ENCODE results near the gene GABBR1. TPM values are rescaled to one million over a fixed set of nuclear protein-coding genes. Genes with fewer than 3 reads are reported as not detected.

Gene GABBR1
- polyA plus RNA-seq, 1 of the 3 experiments (the other 2 are of a cell fraction) = 26.8 TPM

DNA sequence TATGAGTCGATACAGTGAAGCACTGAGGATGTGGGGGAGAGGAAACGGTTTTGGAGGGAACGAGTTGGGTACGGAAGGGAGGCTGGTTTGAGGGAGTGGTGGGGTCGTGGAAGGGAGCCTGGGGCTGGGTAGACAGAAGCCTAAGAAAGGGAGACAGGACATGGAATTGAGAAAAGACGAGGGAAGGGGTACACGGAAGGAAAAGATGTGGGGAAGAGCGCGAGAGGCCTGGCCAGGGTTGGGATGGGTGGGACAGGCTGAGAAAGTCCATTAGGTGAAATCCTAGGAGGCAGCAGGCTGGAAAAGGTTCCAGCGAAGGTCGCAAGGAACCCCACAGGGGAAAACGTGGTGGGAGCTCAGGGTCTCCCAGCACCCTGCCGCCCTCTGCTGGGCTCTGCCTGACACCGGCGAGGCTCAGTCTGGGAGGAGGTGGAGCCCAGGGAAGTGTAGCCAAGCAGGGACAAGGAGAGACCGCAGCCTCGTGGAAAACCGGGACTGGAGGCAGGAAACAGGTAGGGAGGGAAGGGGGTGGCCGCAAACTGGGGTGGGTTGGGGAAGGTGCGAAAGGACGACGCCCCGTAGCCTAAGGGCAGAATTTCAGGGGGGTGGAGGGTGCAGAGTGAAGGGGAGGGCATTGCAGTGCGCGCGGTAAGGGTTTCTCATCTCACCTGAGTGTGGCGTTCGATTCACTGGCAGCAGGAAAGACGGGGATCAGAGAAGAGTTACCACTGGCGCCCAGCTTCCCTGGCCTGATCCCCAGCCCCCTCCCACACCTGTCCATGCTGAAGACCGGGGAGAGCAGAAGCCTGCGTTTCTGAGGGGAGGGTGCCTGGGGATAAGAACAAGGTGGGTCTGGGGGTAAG, 4.3 kb downstream of the GABBR1 start (continued):
- TF ChIP-seq SIN3A (IDR thresholded peaks at IDR 0.05; ENCODE audit: borderline replicate concordance, low read depth, low read length) (0 out of 2 replicates have a peak, but pooled peaks have one; percentile 61), TAF1 (IDR thresholded peaks at IDR 0.05; ENCODE audit: borderline replicate concordance, low read depth, low read length) (0 out of 2 replicates have a peak, but pooled peaks have one; percentile 32)

DNA sequence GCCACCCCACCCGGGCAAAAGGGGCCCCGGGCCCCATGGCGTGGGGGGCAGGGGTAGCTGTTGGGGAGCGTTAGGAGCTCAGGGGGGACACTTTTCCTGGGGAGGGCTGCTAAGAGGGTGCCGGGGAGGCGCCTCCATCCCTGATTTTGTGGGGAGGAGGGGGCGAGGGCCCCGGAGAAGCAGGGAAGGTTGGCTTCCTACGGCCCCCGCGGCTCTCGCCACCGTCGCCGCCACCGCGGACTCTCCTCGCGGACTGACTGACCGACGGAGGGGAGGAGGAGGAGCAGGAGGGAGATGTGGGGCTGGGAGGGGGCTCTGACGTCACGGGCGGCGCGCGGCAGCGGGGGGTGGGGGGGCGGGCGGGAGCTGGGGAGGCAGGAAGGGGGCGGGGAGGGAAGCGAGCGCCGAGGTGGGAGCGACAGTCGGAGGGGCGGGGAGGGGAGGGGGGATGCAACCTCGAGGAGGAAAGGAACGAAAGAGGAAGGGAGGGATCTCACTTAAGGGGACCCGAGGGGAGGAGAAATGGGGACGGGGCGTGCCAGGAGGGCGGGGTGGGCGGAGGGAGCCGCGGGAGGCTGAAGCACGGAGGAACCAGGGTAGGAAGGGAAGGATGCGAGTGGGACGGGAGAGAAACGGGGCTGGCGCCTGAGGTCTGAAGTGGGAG, 5.1 kb downstream of the GABBR1 start:
- Histone ChIP-seq H3K36me3 (replicated peaks in 1 of 2; ENCODE audit: control insufficient read depth in 1 of 2, insufficient read depth in 2 of 2, low read length in 1 of 2) (peaks cover 0 to 12% of the 10 kb centered on the region in 2 experiments), H4K20me1 (ENCODE audit: insufficient read depth) (no peaks in the 10 kb centered on the region), H3K4me2 (peak overlapping the region; percentile 99), H3K4me3 (ENCODE audit: low read depth in 2 of 2, low read length in 1 of 2) (peak overlapping the region; percentile 54 to 74), H3K27me3 (ENCODE audit: insufficient read depth) (no peaks in the 10 kb centered on the region), H2AFZ (ENCODE audit: low read depth) (peak overlapping the region; percentile 82), H3K27ac (ENCODE audit: low read depth in 2 of 2, low read length in 1 of 2) (peak overlapping the region; percentile 50 to 74; a peak in 3 of 4 replicates), H3F3A (replicated peaks; ENCODE audit: insufficient read depth) (no peaks in the 10 kb centered on the region), H3K9me2 (no peaks in the 10 kb centered on the region), H3K9ac (peak overlapping the region; percentile 66), H3K9me3 (no peaks in the 10 kb centered on the region), H3K4me1 (ENCODE audit: control insufficient read depth in 1 of 2, insufficient read depth in 2 of 2, low read depth in 1 of 2, low read length in 1 of 2) (peaks cover 16 to 20% of the 10 kb centered on the region in 2 experiments; a peak in 2 of 4 replicates), H3K79me2 (ENCODE audit: insufficient read depth) (peaks cover 14% of the 10 kb centered on the region; the same call in 1 of the 2 replicates)
- ChIA-PET POLR2A (interaction anchor here (1.1 kb wide), 1 partner anchor 16 kb away, joined by 5 read pairs; no protein-coding TSS in a partner anchor), CTCF (interaction anchor here (0.6 to 7.6 kb wide), 13 partner anchors 9 to 704 kb away, joined by 3 to 79 read pairs (median 4); partner anchors contain the start of gene TRIM27)
- WGBS (ENCODE audit: low lambda C conversion rate) = under 1% methylated on average over 42 of the region's 51 CpGs
- TF ChIP-seq RAD21 (IDR thresholded peaks at IDR 0.05; ENCODE audit: low read length) (no peak), TAF1 (IDR thresholded peaks at IDR 0.05; ENCODE audit: borderline replicate concordance, low read depth, low read length) (0 out of 2 replicates have a peak, but pooled peaks have one; percentile 14), POLR2AphosphoS5 (IDR thresholded peaks at IDR 0.05; ENCODE audit: low read depth, low read length) (peak; percentile 44; the same call in 1 of the 2 replicates), RCOR1 (IDR thresholded peaks at IDR 0.05; ENCODE audit: low read length) (no peak)
- DNase-seq = peak; percentile 94

DNA sequence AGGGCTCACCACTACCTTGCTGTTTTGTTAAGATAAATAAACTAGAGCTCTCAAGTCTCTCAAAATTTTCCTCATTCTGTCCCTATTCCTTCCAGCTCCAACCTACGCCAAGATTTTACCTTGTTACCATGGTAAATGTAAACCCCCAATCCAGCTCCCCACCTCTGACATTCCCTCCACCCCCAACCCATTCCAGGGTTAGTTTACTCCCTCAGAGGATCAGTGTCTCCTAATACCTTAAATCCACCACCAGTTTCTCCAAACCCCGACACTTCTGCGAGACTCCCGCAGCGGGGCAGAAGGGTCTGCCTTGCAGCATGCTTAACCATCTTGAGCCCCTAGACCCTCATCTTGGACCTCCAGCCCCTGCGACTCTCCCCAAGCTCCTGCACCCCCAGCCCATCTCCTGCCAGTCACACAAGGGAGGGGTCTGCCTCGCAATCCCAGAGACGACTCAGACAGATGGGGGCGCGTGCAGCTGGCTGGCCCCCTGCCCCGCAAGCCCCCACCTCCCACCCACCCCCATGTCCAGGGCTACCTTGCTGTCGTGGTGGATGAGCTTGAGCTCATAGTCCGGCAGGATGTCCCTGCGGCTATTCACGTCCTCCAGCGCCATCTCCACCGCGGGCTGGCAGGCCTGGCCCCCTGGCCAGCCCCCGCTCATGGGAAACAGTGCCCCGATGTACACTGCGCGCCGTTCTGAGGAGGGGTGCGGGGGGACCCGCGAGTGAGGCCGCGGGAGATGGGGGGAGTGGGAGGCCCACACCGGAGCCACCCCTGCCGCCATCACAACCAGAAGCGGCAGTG, 5.8 kb downstream of the GABBR1 start:
- Histone ChIP-seq H3K79me2 (ENCODE audit: insufficient read depth) (peaks cover 14% of the 10 kb centered on the region; the same call in 1 of the 2 replicates), H3K4me1 (ENCODE audit: control insufficient read depth in 1 of 2, insufficient read depth in 2 of 2, low read depth in 1 of 2, low read length in 1 of 2) (peaks cover 16 to 20% of the 10 kb centered on the region in 2 experiments; a peak in 2 of 4 replicates), H3K9ac (peak overlapping the region; percentile 61; the same call in 1 of the 2 replicates), H3K36me3 (replicated peaks in 1 of 2; ENCODE audit: control insufficient read depth in 1 of 2, insufficient read depth in 2 of 2, low read length in 1 of 2) (peaks cover 3 to 19% of the 10 kb centered on the region in 2 experiments), H3K27me3 (ENCODE audit: insufficient read depth) (no peaks in the 10 kb centered on the region), H3K9me2 (no peaks in the 10 kb centered on the region), H3K27ac (ENCODE audit: low read depth in 2 of 2, low read length in 1 of 2) (peak overlapping the region in 1 of 2 experiments; percentile 53; a peak in 1 of 4 replicates), H3F3A (replicated peaks; ENCODE audit: insufficient read depth) (no peaks in the 10 kb centered on the region), H2AFZ (ENCODE audit: low read depth) (no peak overlapping the region), H3K4me2 (peak overlapping the region; percentile 86), H3K4me3 (ENCODE audit: low read depth in 2 of 2, low read length in 1 of 2) (peak overlapping the region; percentile 54 to 61), H4K20me1 (ENCODE audit: insufficient read depth) (no peaks in the 10 kb centered on the region), H3K9me3 (no peaks in the 10 kb centered on the region)
- ChIA-PET CTCF (interaction anchor here (0.6 to 7.6 kb wide), 7 partner anchors 9 to 38 kb away, joined by 3 to 79 read pairs (median 12); no protein-coding TSS in a partner anchor), POLR2A (interaction anchor here (1.1 kb wide), 1 partner anchor 15 kb away, joined by 5 read pairs; no protein-coding TSS in a partner anchor)
- TF ChIP-seq FOXM1 (IDR thresholded peaks at IDR 0.05; ENCODE audit: low read depth) = no peak
- WGBS (ENCODE audit: low lambda C conversion rate) = 81% methylated on average over 11 of the region's 31 CpGs
- DNase-seq = peak; percentile 67
